B cell (primary cell): ENCODE results near the gene TYW1B.
"Not testable (repeated sequence)": the region's sequence is repeated elsewhere in the genome, so short reads cannot be mapped to it uniquely, and the experiment has no call there.

Experiments used
- CTCF ChIP-seq: fragments of 200-600 bp; IDR thresholded peaks from one replicate; pipeline ENCODE4 v1.8.0; 2022; ENCODE audit warnings: antibody characterized with exemption, mild to moderate bottlenecking
- EZH2 ChIP-seq: IDR thresholded peaks from 2 replicates; pipeline ENCODE4 v1.6.1; 2012; ENCODE audit warnings: borderline replicate concordance, low read depth, mild to moderate bottlenecking, moderate library complexity, low read length; ENCODE audit not compliant: insufficient read depth, poor library complexity, severe bottlenecking

- not testable (repeated sequence) for TF ChIP-seq CTCF, EZH2
These were observed 202.1 kb downstream of the TYW1B start for GRCh38 chr7:72625721-72626423.
